ENCODE measurements around the gene GIPC1.
A peak's percentile ranks its signal among the peaks of the same experiment; 100 is the strongest.
"Not testable (repeated sequence)": the region's sequence is repeated elsewhere in the genome, so short reads cannot be mapped to it uniquely, and the experiment has no call there.

GIPC1 gene

DNA sequence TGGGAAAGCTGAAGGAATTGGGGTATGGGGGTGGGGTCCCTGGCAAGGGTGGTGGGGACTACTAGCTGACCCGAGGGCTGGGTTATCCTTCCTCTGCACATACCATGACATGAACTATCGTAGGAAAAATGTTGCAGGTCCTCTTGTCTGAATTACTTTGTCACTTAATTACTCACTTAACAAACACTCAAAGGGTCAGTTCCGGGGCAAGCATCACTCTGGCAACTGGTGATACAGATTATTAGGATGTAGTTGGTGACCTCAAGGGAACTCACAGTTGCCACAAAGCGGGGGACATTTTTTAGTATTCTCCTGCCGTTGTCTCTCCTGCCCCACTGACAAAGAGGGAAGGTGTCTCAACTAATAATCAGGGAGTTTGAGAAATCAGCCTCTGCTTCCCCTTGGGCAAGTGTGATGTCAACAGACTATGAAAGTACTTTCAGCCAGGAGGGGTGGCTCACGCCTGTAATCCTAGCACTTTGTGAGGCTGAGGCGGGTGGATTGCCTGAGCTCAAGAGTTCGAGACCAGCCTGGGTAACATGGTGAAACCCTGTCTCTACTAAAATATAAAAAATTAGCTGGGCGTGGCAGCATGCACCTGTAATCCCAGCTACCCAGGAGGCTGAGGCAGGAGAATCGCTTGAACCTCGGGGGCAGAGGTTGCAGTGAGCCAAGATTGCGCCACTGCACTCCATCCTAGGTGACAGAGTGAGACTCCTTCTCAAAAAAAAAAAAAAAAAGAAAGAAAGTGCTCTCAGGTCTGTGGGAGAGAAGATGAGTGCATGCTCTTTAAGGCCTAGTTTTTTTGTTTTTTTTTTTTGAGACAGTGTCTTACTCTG is 12.0 kb upstream of the GIPC1 start:
- Histone ChIP-seq H3K4me3 (ENCODE audit: low read depth in 1 of 2, low read length in 2 of 2) (no peak overlapping the region), H3K27ac (ENCODE audit: low read depth, low read length) (no peak overlapping the region), H3K4me1 (ENCODE audit: control insufficient read depth in 1 of 2, insufficient read depth in 2 of 2, low read length in 2 of 2) (peaks cover 4 to 11% of the 10 kb centered on the region in 2 donors), H3K36me3 (ENCODE audit: control insufficient read depth in 1 of 2, insufficient read depth in 2 of 2, low read length in 2 of 2) (no peaks in the 10 kb centered on the region), H3K9me3 (ENCODE audit: control insufficient read depth in 1 of 2, low read length in 2 of 2) (no peaks in the 10 kb centered on the region), H3K9ac (ENCODE audit: low read depth in 1 of 2, low read length in 2 of 2) (no peak overlapping the region), H3K27me3 (ENCODE audit: control insufficient read depth in 1 of 2, insufficient read depth in 2 of 2, low read length in 2 of 2) (no peaks in the 10 kb centered on the region)

DNA sequence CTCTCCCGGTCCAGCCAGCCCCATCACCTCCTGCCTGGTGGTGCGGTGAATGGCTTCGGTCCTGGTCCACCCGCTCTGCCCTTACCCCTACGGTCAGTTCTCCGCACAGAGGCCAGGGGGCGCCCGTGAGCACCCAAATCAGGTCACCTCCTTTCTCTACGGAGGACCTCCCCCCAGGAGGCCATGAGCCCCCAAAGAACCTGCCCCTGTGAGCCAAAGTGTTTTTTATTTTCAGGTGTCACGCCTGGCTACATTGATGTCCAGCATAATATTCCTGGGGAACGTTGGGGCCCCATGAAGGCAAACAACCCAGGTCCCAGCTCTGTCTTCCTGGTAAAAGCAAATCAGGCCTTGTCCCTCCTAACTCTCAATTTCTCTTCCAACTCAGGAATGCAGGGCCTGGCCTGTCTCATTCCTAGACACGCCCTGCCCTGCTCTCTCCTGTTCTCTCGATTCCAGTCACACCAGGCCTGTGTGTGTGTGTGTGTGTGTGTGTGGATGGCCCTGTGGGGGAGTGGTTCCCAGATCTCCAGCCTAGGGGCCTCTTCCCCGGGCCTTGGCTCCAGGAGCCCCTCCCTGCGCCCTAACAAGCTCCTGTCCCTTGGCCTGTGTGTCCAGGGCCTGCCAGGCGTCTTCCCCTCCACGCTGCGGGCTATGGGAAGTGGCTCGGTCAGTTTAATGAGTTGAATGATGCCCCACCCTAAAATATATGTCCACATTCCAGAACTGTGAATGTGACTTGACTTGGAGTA is 9.7 kb upstream of the GIPC1 start:
- Histone ChIP-seq H3K27ac (ENCODE audit: low read depth, low read length) (no peak overlapping the region), H3K9me3 (ENCODE audit: control insufficient read depth in 1 of 2, low read length in 2 of 2) (no peaks in the 10 kb centered on the region), H3K27me3 (ENCODE audit: control insufficient read depth in 1 of 2, insufficient read depth in 2 of 2, low read length in 2 of 2) (no peaks in the 10 kb centered on the region), H3K4me3 (ENCODE audit: low read depth in 1 of 2, low read length in 2 of 2) (no peak overlapping the region), H3K4me1 (ENCODE audit: control insufficient read depth in 1 of 2, insufficient read depth in 2 of 2, low read length in 2 of 2) (peaks cover 4 to 11% of the 10 kb centered on the region in 2 donors), H3K36me3 (ENCODE audit: control insufficient read depth in 1 of 2, insufficient read depth in 2 of 2, low read length in 2 of 2) (no peaks in the 10 kb centered on the region), H3K9ac (ENCODE audit: low read depth in 1 of 2, low read length in 2 of 2) (peak overlapping the region in 1 of 2 donors; percentile 18)

DNA sequence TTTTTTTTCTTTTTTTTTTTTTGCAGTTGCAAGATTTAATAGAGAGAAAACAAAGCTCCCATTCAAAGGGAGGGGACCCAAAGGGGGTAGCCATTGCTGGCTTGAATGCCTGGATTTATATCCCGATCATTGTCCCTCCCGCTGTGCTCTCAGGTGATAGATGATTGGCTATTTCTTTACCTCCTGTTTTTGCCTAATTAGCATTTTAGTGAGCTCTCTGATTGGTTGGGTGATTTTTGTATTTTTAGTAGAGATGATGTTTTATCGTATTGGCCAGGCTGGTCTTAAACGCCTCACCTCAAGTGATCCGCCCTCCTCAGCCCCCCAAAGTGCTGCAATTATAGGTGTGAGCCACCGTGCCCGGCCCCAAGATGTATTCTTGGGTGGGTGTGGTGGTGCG is 8.6 kb upstream of the GIPC1 start:
- H3K27ac ChIP-seq (ENCODE audit: low read depth, low read length); H3K4me3 ChIP-seq (ENCODE audit: low read depth in 1 of 2, low read length in 2 of 2); H3K27me3 ChIP-seq (ENCODE audit: control insufficient read depth in 1 of 2, insufficient read depth in 2 of 2, low read length in 2 of 2); H3K4me1 ChIP-seq (ENCODE audit: control insufficient read depth in 1 of 2, insufficient read depth in 2 of 2, low read length in 2 of 2); H3K36me3 ChIP-seq (ENCODE audit: control insufficient read depth in 1 of 2, insufficient read depth in 2 of 2, low read length in 2 of 2); H3K9me3 ChIP-seq (ENCODE audit: control insufficient read depth in 1 of 2, low read length in 2 of 2); H3K9ac ChIP-seq (ENCODE audit: low read depth in 1 of 2, low read length in 2 of 2): not testable (repeated sequence)

DNA sequence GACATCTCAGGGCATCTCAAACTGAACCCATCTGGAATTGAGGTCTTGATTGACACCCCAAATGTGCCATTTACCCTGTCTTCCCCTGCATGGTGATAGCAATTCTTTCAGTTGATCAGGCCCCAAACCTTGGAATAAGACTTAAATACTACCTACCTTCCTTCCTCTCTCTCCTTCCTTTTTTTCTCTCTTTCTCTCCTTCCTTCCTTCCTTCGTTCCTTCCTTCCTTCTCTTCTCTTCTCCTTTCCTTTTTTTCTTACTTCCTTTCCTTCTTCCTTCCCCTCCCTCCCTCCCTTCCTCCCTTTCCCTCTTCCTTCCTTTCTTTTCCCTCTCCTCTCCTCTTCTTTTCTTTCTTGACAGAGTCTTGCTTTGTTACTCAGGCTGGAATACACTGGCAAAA is 7.4 kb upstream of the GIPC1 start:
- H3K9ac ChIP-seq (ENCODE audit: low read depth in 1 of 2, low read length in 2 of 2), result no peak overlapping the region
- no peaks in the 10 kb centered on the region for H3K27me3 ChIP-seq (ENCODE audit: control insufficient read depth in 1 of 2, insufficient read depth in 2 of 2, low read length in 2 of 2)
- no peaks in the 10 kb centered on the region for H3K9me3 ChIP-seq (ENCODE audit: control insufficient read depth in 1 of 2, low read length in 2 of 2)
- peaks cover 4 to 7% of the 10 kb centered on the region in 2 donors for H3K4me1 ChIP-seq (ENCODE audit: control insufficient read depth in 1 of 2, insufficient read depth in 2 of 2, low read length in 2 of 2)
- H3K36me3 ChIP-seq (ENCODE audit: control insufficient read depth in 1 of 2, insufficient read depth in 2 of 2, low read length in 2 of 2), result no peaks in the 10 kb centered on the region
- no peak overlapping the region for H3K27ac ChIP-seq (ENCODE audit: low read depth, low read length)
- no peak overlapping the region for H3K4me3 ChIP-seq (ENCODE audit: low read depth in 1 of 2, low read length in 2 of 2)

DNA sequence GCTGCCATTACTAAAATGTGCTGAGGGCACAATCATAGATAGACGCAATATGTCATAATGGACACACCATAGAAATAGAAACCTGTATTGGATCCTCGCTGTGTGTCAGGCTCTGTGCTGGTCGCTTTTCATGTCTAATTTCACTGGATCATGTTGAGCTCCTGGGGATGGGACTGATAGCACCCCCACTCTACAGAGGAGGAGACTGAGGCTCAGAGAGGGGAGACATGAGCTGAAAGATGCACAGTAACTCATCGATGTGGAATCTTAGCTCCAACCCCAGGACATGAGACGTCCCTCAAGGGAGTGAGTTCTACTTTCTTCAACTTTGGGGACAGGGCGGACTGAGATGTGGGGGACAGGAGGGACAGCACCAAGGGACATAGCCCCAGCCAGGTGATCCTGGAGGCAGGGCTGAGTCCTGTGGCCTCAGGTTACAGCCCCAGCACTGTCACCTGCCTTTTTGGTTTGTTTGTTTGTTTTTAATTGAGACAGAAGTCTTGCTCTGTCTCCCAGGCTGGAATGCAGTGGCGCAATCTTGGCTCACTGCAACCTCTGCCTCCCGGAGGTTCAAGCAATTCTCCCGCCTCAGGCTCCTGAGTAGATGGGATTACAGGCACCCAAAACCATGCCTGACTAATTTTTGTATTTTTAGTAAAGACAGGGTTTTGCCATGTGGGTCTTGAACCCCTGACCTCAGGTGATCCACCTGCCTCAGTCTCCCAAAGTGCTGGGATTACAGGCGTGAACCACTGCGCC is 6.6 kb upstream of the GIPC1 start:
- Histone ChIP-seq H3K9me3 (ENCODE audit: control insufficient read depth in 1 of 2, low read length in 2 of 2) (no peaks in the 10 kb centered on the region), H3K4me3 (ENCODE audit: low read depth in 1 of 2, low read length in 2 of 2) (no peak overlapping the region), H3K4me1 (ENCODE audit: control insufficient read depth in 1 of 2, insufficient read depth in 2 of 2, low read length in 2 of 2) (peaks cover 6 to 9% of the 10 kb centered on the region in 2 donors), H3K27me3 (ENCODE audit: control insufficient read depth in 1 of 2, insufficient read depth in 2 of 2, low read length in 2 of 2) (no peaks in the 10 kb centered on the region), H3K9ac (ENCODE audit: low read depth in 1 of 2, low read length in 2 of 2) (no peak overlapping the region), H3K36me3 (ENCODE audit: control insufficient read depth in 1 of 2, insufficient read depth in 2 of 2, low read length in 2 of 2) (no peaks in the 10 kb centered on the region), H3K27ac (ENCODE audit: low read depth, low read length) (no peak overlapping the region)

GRCh38 chr19:14497228-14497921 is 1.4 kb upstream of the GIPC1 start:
- Histone ChIP-seq H3K27me3 (ENCODE audit: control insufficient read depth in 1 of 2, insufficient read depth in 2 of 2, low read length in 2 of 2) (no peaks in the 10 kb centered on the region), H3K4me3 (ENCODE audit: low read depth in 1 of 2, low read length in 2 of 2) (peak overlapping the region; percentile 32 to 61), H3K27ac (ENCODE audit: low read depth, low read length) (peak overlapping the region; percentile 67), H3K9ac (ENCODE audit: low read depth in 1 of 2, low read length in 2 of 2) (peak overlapping the region; percentile 48 to 57), H3K4me1 (ENCODE audit: control insufficient read depth in 1 of 2, insufficient read depth in 2 of 2, low read length in 2 of 2) (peaks cover 26 to 28% of the 10 kb centered on the region in 2 donors), H3K9me3 (ENCODE audit: control insufficient read depth in 1 of 2, low read length in 2 of 2) (no peaks in the 10 kb centered on the region), H3K36me3 (ENCODE audit: control insufficient read depth in 1 of 2, insufficient read depth in 2 of 2, low read length in 2 of 2) (no peaks in the 10 kb centered on the region)

- no peaks in the 10 kb centered on the region for H3K27me3 ChIP-seq (ENCODE audit: control insufficient read depth in 1 of 2, insufficient read depth in 2 of 2, low read length in 2 of 2)
- H3K4me1 ChIP-seq (ENCODE audit: control insufficient read depth in 1 of 2, insufficient read depth in 2 of 2, low read length in 2 of 2), result peaks cover 26 to 28% of the 10 kb centered on the region in 2 donors
- H3K4me3 ChIP-seq (ENCODE audit: low read depth in 1 of 2, low read length in 2 of 2), result peak overlapping the region; percentile 61 to 65
- H3K9me3 ChIP-seq (ENCODE audit: control insufficient read depth in 1 of 2, low read length in 2 of 2), result no peaks in the 10 kb centered on the region
- H3K27ac ChIP-seq (ENCODE audit: low read depth, low read length), result peak overlapping the region; percentile 67
- no peaks in the 10 kb centered on the region for H3K36me3 ChIP-seq (ENCODE audit: control insufficient read depth in 1 of 2, insufficient read depth in 2 of 2, low read length in 2 of 2)
- peak overlapping the region; percentile 48 to 57 for H3K9ac ChIP-seq (ENCODE audit: low read depth in 1 of 2, low read length in 2 of 2)
These were observed 904 bp upstream of the GIPC1 start for GRCh38 chr19:14496834-14497227.

- H3K36me3 ChIP-seq (ENCODE audit: control insufficient read depth in 1 of 2, insufficient read depth in 2 of 2, low read length in 2 of 2), result peaks cover 0 to 6% of the 10 kb centered on the region in 2 donors
- peaks cover 26 to 28% of the 10 kb centered on the region in 2 donors for H3K4me1 ChIP-seq (ENCODE audit: control insufficient read depth in 1 of 2, insufficient read depth in 2 of 2, low read length in 2 of 2)
- peak overlapping the region; percentile 45 to 83 for H3K9ac ChIP-seq (ENCODE audit: low read depth in 1 of 2, low read length in 2 of 2)
- H3K27me3 ChIP-seq (ENCODE audit: control insufficient read depth in 1 of 2, insufficient read depth in 2 of 2, low read length in 2 of 2), result no peaks in the 10 kb centered on the region
- H3K9me3 ChIP-seq (ENCODE audit: control insufficient read depth in 1 of 2, low read length in 2 of 2), result no peaks in the 10 kb centered on the region
- H3K27ac ChIP-seq (ENCODE audit: low read depth, low read length), result peak overlapping the region; percentile 20
- peak overlapping the region; percentile 67 to 83 for H3K4me3 ChIP-seq (ENCODE audit: low read depth in 1 of 2, low read length in 2 of 2)
These were observed 277 bp downstream of the GIPC1 start for GRCh38 chr19:14495672-14496028.

DNA sequence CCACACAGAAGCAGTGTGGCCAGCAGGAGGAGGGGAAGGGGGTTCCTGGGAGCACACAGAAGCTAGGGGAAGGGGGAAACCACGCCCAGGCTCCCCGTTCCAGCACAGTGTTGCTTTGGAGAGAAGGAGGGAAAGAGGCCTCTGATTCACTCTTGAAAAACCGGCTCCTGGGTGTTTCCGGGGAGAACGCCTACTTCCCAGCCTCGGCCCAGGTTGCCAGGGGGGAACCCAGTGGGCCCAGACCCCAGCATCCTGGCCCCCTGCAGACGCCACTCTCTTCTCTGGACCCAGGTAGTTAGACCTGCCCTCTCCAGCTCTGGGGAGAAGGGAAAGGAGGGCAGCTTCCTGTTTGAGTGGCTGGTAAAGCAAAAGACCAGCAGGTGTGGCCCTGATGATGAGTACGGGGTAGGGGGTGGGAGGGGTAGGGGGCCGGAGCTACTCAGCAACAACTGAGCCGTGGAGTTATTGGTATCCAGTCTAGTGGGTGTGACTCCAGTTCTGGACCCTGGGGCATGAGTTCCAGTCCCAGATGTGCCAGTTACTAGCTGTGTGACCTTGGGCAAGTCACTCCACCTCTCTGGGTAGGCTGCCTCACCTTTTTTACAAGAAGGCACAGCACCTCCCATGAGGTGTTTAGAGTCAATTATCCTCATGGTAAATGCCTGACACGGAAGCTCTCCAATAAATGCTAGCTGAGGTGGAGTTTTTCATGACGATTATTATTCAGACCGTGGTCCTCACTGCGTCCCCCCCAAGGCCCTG is 836 bp downstream of the GIPC1 start:
- Histone ChIP-seq H3K36me3 (ENCODE audit: control insufficient read depth in 1 of 2, insufficient read depth in 2 of 2, low read length in 2 of 2) (peaks cover 0 to 6% of the 10 kb centered on the region in 2 donors), H3K27ac (ENCODE audit: low read depth, low read length) (no peak overlapping the region), H3K27me3 (ENCODE audit: control insufficient read depth in 1 of 2, insufficient read depth in 2 of 2, low read length in 2 of 2) (no peaks in the 10 kb centered on the region), H3K9me3 (ENCODE audit: control insufficient read depth in 1 of 2, low read length in 2 of 2) (no peaks in the 10 kb centered on the region), H3K9ac (ENCODE audit: low read depth in 1 of 2, low read length in 2 of 2) (peak overlapping the region; percentile 45 to 83), H3K4me3 (ENCODE audit: low read depth in 1 of 2, low read length in 2 of 2) (peak overlapping the region; percentile 67 to 83), H3K4me1 (ENCODE audit: control insufficient read depth in 1 of 2, insufficient read depth in 2 of 2, low read length in 2 of 2) (peaks cover 26 to 28% of the 10 kb centered on the region in 2 donors)

Measured in duodenal mucosa (tissue), 2 donors.